HepG2 (cell line): ENCODE measurements around the gene AMZ1. TPM values are rescaled to one million over a fixed set of nuclear protein-coding genes. Genes with fewer than 3 reads are reported as not detected.

Experiments used
- ARNTL ChIP-seq: sonication (generic); formaldehyde crosslinking; IDR thresholded peaks from 2 replicates; pipeline ENCODE4 v1.4.0; 2020; ENCODE audit warnings: mild to moderate bottlenecking, missing genetic modification reagents
- ERF ChIP-seq: IDR thresholded peaks from 2 replicates; pipeline ENCODE4 v1.6.1; 2018; ENCODE audit warnings: missing biosample characterization, missing genetic modification reagents
- ETV6 ChIP-seq: sonication (generic); formaldehyde crosslinking; conservative IDR thresholded peaks from 2 replicates; pipeline ENCODE4 v1.4.0; 2020; ENCODE audit warnings: missing genetic modification reagents
- HDAC1 ChIP-seq: sonication (generic); formaldehyde crosslinking; IDR thresholded peaks from 2 replicates; pipeline ENCODE4 v1.5.1; 2020; ENCODE audit warnings: mild to moderate bottlenecking, missing genetic modification reagents
- PHF8 ChIP-seq: sonication (generic); formaldehyde crosslinking; IDR thresholded peaks from 2 replicates; pipeline ENCODE4 v1.5.0; 2020; ENCODE audit warnings: missing genetic modification reagents
- SAFB2 ChIP-seq: sonication (generic); formaldehyde crosslinking; IDR thresholded peaks from 2 replicates; pipeline ENCODE4 v1.5.1; 2020; ENCODE audit warnings: missing genetic modification reagents, low read depth, mild to moderate bottlenecking, borderline replicate concordance
- SALL1 ChIP-seq: sonication (generic); formaldehyde crosslinking; IDR thresholded peaks from 2 replicates; pipeline ENCODE4 v1.8.0; 2022; ENCODE audit warnings: mild to moderate bottlenecking, missing genetic modification reagents
- SMAD1 ChIP-seq: sonication (generic); formaldehyde crosslinking; IDR thresholded peaks from 2 replicates; pipeline ENCODE4 v1.4.0; 2020; ENCODE audit warnings: missing genetic modification reagents, low read depth, mild to moderate bottlenecking, borderline replicate concordance
- SP5 ChIP-seq: IDR thresholded peaks from 2 replicates; pipeline ENCODE4 v1.6.1; 2016; ENCODE audit warnings: low read depth, borderline replicate concordance
- ZNF619 ChIP-seq: sonication (generic); formaldehyde crosslinking; IDR thresholded peaks from 2 replicates; pipeline ENCODE4 v1.4.0; 2020; ENCODE audit warnings: mild to moderate bottlenecking, missing genetic modification reagents
- ZSCAN29 ChIP-seq: sonication (generic); formaldehyde crosslinking; conservative IDR thresholded peaks from 2 replicates; pipeline ENCODE4 v1.4.0; 2020; ENCODE audit warnings: mild to moderate bottlenecking, missing genetic modification reagents
- polyA plus RNA-seq, 8 experiments: library from polyadenylated mRNA; depleted of rRNA in 3 of 8; stranded (reverse) in 7 of 8; unstranded in 1 of 8; fragments of >200 nt; fragmentation: Illumina TruSeq in 4 of 8; extraction: Trizol in 4 of 8; gene quantifications; 2 replicates each; pipeline versions ENCODE4 v1.2.1 to v1.2.3, GENCODE V29; 2011 to 2016; ENCODE audit warnings: low read depth in 4 of 8, missing spikeins in 1 of 8, mixed read lengths in 1 of 8; ENCODE audit not compliant: insufficient read depth in 1 of 8
- total RNA-seq, 5 experiments: library from RNA; depleted of rRNA; stranded (reverse); fragments of >200 nt; fragmentation: Illumina TruSeq; extraction: Trizol; gene quantifications; 2 replicates each; pipeline ENCODE4 v1.2.3, GENCODE V29; 2016; ENCODE audit warnings: low read depth in 1 of 5
- TF ChIP-seq, protein P1 (sequence below), 2 experiments: sonication (generic) in 1 of 2; formaldehyde crosslinking in 1 of 2; IDR thresholded peaks; 2 replicates each; pipeline versions ENCODE4 v1.6.1 to v1.9.0; 2014 to 2022; ENCODE audit warnings: antibody characterized with exemption in 1 of 2, borderline replicate concordance in 1 of 2, inconsistent platforms in 1 of 2, low read depth in 1 of 2, missing genetic modification reagents in 1 of 2
- TF ChIP-seq, protein P2 (sequence below): IDR thresholded peaks from 2 replicates; pipeline ENCODE4 v1.4.0; 2020; ENCODE audit warnings: mild to moderate bottlenecking, missing genetic modification reagents
- TF ChIP-seq, protein P3 (sequence below): sonication (generic); formaldehyde crosslinking; IDR thresholded peaks from 2 replicates; pipeline ENCODE4 v1.4.0; 2020; ENCODE audit warnings: missing genetic modification reagents, borderline replicate concordance

The AMZ1 gene
- total and polyA plus RNA-seq, 2 of the 13 experiments (the other 11 are each of a cell fraction or from before 2014, with no cell fraction given) = 0.03 TPM; not detected in 1

DNA sequence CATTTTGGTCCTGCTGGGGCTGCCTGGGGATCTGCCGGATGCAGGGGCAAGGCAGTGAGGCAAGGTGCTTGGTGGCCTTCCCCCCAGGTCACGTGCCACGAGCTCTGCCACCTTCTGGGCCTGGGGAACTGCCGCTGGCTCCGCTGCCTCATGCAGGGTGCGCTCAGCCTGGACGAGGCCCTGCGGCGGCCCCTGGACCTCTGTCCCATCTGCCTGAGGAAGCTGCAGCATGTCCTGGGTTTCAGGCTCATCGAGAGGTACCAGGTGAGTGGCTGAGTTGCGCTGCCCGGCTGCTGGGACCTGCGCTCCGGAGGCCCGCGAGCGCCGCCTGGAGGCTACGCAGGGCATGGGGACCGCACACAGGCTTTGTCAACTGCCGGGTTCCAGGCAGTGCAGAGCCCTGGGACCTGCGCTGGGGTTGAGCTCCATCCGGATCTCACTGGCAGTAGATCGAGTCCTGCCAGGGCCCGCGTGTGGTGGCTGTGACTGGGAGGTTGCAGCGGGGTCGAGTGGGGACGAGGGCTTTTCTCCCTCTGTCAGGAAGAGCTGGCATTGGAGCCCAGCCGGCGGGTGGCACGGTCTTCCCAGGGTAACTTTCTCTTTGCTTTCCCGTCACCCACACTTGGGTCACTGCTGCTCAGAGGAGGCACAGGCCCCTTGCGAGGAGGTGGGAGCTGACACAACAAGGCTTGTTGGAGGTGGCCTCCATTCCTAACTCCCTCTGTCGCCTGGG lies 21.7 kb downstream of the AMZ1 start (continued):
- TF ChIP-seq, protein P1, sequence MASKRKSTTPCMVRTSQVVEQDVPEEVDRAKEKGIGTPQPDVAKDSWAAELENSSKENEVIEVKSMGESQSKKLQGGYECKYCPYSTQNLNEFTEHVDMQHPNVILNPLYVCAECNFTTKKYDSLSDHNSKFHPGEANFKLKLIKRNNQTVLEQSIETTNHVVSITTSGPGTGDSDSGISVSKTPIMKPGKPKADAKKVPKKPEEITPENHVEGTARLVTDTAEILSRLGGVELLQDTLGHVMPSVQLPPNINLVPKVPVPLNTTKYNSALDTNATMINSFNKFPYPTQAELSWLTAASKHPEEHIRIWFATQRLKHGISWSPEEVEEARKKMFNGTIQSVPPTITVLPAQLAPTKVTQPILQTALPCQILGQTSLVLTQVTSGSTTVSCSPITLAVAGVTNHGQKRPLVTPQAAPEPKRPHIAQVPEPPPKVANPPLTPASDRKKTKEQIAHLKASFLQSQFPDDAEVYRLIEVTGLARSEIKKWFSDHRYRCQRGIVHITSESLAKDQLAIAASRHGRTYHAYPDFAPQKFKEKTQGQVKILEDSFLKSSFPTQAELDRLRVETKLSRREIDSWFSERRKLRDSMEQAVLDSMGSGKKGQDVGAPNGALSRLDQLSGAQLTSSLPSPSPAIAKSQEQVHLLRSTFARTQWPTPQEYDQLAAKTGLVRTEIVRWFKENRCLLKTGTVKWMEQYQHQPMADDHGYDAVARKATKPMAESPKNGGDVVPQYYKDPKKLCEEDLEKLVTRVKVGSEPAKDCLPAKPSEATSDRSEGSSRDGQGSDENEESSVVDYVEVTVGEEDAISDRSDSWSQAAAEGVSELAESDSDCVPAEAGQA (IDR thresholded peaks at IDR 0.05; ENCODE audit: low read depth) = no peak
- TF ChIP-seq, protein P1 (CRISPR knock-in tag; IDR thresholded peaks at IDR 0.05; ENCODE audit: borderline replicate concordance) = no peak
- TF ChIP-seq SALL1 (CRISPR knock-in tag) = no peak
- TF ChIP-seq SMAD1 (CRISPR knock-in tag) = 0 out of 2 replicates have a peak, but pooled peaks have one; percentile 59
- TF ChIP-seq ZSCAN29 (CRISPR knock-in tag) = 0 out of 2 replicates have a peak, but pooled peaks have one; percentile 26
- TF ChIP-seq ERF (CRISPR knock-in tag) = 0 out of 2 replicates have a peak, but pooled peaks have one; percentile 71
- TF ChIP-seq PHF8 (CRISPR knock-in tag) = peak; percentile 41; the same call in 1 of the 2 replicates
- peak; percentile 61; the same call in 1 of the 2 replicates for TF ChIP-seq HDAC1
- TF ChIP-seq, protein P2, sequence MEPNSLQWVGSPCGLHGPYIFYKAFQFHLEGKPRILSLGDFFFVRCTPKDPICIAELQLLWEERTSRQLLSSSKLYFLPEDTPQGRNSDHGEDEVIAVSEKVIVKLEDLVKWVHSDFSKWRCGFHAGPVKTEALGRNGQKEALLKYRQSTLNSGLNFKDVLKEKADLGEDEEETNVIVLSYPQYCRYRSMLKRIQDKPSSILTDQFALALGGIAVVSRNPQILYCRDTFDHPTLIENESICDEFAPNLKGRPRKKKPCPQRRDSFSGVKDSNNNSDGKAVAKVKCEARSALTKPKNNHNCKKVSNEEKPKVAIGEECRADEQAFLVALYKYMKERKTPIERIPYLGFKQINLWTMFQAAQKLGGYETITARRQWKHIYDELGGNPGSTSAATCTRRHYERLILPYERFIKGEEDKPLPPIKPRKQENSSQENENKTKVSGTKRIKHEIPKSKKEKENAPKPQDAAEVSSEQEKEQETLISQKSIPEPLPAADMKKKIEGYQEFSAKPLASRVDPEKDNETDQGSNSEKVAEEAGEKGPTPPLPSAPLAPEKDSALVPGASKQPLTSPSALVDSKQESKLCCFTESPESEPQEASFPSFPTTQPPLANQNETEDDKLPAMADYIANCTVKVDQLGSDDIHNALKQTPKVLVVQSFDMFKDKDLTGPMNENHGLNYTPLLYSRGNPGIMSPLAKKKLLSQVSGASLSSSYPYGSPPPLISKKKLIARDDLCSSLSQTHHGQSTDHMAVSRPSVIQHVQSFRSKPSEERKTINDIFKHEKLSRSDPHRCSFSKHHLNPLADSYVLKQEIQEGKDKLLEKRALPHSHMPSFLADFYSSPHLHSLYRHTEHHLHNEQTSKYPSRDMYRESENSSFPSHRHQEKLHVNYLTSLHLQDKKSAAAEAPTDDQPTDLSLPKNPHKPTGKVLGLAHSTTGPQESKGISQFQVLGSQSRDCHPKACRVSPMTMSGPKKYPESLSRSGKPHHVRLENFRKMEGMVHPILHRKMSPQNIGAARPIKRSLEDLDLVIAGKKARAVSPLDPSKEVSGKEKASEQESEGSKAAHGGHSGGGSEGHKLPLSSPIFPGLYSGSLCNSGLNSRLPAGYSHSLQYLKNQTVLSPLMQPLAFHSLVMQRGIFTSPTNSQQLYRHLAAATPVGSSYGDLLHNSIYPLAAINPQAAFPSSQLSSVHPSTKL (CRISPR knock-in tag) = 0 out of 2 replicates have a peak, but pooled peaks have one; percentile 24
- TF ChIP-seq ARNTL (CRISPR knock-in tag) = 0 out of 2 replicates have a peak, but pooled peaks have one; percentile 49
- TF ChIP-seq, protein P3, sequence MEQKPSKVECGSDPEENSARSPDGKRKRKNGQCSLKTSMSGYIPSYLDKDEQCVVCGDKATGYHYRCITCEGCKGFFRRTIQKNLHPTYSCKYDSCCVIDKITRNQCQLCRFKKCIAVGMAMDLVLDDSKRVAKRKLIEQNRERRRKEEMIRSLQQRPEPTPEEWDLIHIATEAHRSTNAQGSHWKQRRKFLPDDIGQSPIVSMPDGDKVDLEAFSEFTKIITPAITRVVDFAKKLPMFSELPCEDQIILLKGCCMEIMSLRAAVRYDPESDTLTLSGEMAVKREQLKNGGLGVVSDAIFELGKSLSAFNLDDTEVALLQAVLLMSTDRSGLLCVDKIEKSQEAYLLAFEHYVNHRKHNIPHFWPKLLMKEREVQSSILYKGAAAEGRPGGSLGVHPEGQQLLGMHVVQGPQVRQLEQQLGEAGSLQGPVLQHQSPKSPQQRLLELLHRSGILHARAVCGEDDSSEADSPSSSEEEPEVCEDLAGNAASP (CRISPR knock-in tag) = no peak
- TF ChIP-seq ZNF619 (CRISPR knock-in tag) = peak; percentile 88
- no peak for TF ChIP-seq SP5
- TF ChIP-seq ETV6 = 0 out of 2 replicates have a peak, but pooled peaks have one; percentile 24
- no peak for TF ChIP-seq SAFB2 (CRISPR knock-in tag)
